A673 (cell line): Measurements from ENCODE around the gene SAXO1.

ENCODE experiments used
- EZH2 ChIP-seq: fragments of 200-600 bp; sonication (generic); IDR thresholded peaks from 2 replicates; pipeline ENCODE4 v1.6.1; 2017; ENCODE audit warnings: borderline replicate concordance, low read depth, mild to moderate bottlenecking, mixed read lengths, antibody characterized with exemption, low read length; ENCODE audit not compliant: poor library complexity, severe bottlenecking
- TF ChIP-seq, protein P1 (sequence below): fragments of 300-800, 200-600 bp; sonication (generic); conservative IDR thresholded peaks from 2 replicates; pipeline ENCODE4 v1.5.1; 2017; ENCODE audit warnings: low read depth, mild to moderate bottlenecking, antibody characterized with exemption, low read length, moderate library complexity, mixed read lengths

DNA sequence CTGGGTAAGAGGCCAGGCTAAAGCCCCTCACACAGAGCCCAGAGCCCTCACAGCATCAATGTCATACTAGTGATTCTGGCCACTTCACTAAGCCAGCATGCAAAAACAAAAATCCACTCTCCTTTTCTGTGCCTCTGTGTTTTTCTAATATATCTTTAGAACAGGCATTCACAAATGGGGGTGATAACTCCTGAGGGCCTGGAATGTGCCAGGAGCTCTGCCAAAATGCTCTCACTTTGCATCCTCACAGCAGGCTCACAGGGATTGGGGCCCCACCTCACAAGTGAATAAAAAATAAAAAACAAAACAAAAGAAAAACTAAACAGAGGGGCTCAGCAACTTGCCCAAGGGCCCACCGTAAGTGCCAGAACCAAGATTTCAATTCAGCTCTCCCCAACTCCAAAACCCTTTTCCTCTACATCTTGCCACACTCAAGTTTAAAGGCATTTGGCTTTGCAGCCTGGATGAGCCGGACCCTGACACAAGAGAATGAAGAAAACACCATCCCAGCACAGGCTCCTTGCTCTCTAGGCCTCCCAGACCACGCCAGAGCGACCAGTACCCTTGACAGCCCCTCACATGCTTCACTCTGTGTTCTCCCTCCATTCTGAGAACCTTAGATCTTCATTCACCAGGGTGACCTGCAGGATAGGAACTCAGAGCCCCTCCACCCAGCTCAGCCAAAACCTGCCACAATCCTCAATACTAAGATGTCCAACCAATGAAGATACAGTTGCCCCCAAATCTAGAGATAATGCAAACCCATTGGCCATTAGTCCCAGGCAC, 51.3 kb downstream of the SAXO1 start:
- TF ChIP-seq, protein P1, sequence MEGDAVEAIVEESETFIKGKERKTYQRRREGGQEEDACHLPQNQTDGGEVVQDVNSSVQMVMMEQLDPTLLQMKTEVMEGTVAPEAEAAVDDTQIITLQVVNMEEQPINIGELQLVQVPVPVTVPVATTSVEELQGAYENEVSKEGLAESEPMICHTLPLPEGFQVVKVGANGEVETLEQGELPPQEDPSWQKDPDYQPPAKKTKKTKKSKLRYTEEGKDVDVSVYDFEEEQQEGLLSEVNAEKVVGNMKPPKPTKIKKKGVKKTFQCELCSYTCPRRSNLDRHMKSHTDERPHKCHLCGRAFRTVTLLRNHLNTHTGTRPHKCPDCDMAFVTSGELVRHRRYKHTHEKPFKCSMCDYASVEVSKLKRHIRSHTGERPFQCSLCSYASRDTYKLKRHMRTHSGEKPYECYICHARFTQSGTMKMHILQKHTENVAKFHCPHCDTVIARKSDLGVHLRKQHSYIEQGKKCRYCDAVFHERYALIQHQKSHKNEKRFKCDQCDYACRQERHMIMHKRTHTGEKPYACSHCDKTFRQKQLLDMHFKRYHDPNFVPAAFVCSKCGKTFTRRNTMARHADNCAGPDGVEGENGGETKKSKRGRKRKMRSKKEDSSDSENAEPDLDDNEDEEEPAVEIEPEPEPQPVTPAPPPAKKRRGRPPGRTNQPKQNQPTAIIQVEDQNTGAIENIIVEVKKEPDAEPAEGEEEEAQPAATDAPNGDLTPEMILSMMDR = no peak
- TF ChIP-seq EZH2 = no peak
